HG03442 (cell line): ENCODE results near the gene ADAMTS20.

Experiments used
- ATAC-seq: cut with Tn5 transposase; IDR thresholded peaks from one replicate; pipeline ENCODE4 v1.9.1; 2021; ENCODE audit warnings: mild to moderate bottlenecking, moderate library complexity; ENCODE audit not compliant: unreplicated experiment

ADAMTS20 gene

DNA sequence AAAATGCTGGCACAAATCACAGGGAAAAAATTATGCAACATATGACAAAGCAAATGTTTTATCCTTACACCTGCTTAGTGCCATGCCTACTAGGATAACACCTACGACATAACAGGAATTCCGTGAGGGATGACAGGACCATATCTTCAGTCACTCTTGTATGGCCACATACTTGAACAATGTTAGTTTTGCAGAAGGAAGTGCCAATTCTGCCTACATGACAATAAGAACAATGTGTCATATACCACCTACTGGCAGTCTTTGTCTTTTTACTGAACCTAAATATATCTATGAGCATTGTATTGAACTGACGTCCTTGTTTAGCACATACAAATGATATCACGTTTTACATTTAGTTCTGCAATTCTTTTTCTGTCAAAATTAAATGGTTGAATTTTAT lies 234.0 kb downstream of the ADAMTS20 start:
- no peak for ATAC-seq

DNA sequence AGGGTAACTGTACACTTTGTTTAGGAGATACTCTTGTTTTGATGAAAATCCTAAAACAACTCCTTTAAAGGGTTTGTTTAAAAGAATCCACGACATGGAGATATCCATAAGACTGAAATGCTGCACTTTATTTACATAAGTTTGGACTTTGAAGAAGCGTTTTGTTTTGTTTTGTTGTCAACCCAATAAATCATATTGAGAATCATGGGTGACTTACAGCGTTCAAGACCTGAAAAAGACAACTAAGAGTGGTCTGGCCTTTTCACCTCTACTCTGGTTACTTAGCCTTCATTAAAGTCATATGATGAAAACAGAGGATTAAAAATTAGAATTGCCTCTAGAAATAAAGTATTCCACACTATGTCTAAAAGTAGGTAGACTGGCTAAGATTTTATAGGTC lies 234.8 kb downstream of the ADAMTS20 start:
- ATAC-seq: no peak

DNA sequence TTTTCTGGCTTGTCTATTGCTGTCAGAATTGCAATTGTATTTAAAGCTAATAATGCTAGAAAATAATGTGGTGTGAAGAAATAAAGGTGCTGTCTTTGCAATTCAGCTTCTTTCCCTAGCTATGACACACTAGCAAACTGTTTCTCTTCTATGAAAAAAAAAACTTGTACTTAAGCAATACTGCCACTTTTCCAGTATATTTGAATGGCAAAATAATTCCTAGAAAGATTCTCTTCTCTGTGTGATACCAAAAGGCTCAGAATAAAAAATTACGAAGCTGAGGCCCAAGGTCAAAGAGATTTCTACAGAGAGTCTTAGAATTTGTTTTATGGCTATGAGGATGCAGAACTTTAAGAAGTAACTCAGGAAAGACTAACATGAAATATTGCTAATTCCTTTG lies 235.5 kb downstream of the ADAMTS20 start:
- no peak for ATAC-seq

DNA sequence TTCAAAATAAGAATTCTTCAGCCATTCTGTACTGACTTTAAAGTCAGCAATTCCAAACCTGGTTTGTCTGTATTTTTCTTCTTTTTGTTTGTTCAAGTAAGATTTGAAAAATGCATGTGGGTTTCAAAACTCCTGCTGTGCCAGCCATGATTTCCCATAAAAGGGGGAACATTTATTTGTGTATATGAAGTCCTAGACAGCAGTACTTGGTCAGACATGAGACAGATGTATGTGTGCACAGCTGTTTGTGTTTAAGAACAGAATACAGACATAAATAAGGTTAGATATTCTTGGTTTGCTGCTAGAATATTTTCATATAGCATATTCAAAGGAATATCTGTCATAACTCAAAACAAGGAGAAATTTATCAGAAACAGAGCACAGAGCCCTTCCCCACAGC lies 236.0 kb downstream of the ADAMTS20 start:
- no peak for ATAC-seq

DNA sequence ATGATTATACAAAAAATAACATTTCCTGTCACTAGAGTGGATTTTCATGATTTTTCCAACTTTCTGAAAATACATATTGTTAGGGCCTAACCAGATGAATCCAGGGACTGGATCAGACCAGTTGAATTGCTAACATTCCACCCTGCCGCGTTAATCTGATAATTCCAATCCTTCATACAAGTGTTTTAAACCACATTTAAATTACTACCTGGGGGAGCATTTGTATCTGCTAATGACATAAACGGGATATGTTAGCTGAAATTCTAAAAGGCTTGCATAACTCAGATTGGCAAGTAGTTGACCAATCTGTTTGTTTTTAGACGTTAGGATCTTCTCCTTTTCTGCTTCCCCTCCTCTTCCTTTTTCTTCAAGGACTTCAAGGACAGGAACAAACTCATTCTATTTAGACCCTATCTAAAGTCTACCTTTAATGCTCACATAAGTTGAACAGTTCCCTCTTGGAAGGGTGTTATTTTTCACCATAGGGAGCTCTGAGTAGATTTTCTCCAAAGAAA lies 239.0 kb downstream of the ADAMTS20 start:
- ATAC-seq: no peak

DNA sequence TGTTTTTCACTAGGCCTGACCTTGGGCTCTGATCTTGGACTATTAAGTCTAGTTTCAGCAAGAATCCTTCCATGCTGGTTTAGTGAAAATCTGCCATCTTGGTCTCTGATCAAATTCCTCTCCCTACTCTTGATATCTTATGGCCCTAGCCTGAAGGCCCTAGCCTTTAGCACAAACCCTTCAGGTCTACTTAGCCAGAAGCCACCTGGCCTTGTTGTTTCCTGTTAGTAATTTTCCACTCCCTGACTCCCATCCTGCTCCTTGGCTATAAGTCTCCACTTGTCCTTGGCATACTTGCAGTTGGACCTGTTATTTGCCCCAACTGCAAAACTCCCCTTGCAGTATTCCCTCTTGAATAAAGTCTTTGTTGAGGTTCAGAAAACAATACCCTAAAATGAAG lies 241.4 kb downstream of the ADAMTS20 start:
- ATAC-seq: no peak

DNA sequence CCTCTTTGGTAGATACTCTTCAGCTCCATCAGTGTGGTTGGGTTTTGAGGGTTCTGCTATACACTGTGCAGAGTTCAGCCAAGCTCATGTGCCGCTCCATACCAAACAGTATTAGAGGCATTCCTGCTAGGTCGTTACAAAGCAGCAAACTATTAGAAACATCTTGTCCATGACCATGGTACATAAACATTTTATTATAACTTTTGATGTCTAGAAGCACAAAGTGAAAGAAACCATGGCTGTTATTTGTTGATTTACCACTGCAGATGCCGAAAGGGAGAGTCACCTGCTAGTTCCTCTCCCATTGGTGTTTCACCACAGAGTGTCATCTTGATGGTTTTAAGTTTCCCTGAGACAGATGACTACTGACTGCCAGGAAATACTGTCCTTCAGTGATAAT lies 242.0 kb downstream of the ADAMTS20 start:
- ATAC-seq: no peak

DNA sequence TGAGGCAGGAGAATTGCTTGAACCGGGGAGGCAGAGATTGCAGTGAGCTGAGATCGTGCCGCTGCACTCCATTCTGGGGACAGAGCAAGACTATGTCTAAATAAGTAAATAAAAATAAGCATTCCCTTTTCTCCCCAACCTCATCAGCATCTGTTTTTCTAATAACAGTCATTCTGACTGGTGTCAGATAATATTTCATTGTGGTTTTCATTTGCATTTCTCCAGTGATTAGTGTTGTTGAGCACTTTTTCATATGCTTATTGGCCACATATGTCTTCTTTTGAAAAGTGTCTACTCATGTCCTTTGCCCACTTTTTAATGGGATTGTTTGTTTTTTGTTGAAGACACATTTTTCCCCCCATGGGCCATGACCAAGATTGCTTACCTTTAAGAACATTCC lies 243.2 kb downstream of the ADAMTS20 start:
- no peak for ATAC-seq

DNA sequence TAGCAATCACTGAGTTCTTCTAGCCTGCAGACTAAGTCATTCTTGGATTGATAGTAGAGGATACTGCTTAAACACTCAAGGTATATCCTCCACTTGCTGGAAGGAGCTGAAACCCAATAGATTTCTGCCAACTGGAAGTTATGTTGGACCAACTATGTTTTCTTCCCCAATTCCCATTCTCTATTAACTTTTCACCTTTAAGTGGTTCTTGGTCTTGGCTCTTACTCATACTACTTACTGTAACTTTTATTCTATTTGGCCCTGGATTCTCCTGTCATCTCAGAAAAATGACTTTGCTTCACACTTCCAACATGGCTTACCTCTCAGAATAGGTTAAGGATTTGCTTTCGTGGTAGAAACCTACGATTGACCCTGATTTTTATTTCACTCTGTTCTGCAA lies 244.9 kb downstream of the ADAMTS20 start:
- no peak for ATAC-seq

DNA sequence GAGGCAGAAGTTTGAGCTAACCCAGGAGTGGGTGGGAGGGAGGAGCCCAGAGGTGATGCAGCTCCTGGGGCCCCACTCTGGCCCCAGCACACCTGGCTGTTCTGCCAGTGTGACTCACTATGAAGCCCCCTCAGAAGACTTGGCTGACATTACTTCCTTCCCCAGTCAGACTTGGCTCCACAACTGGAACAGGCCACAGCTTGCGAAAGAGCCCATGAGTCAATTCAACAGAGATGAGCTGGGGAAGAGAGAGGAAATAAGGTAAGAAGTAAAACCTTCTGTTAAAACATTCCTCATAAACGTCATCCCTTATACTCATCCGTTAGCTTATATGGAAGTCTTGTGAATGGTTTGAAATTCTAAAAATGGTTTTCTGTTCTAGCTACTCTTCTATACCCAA lies 245.9 kb downstream of the ADAMTS20 start:
- no peak for ATAC-seq

DNA sequence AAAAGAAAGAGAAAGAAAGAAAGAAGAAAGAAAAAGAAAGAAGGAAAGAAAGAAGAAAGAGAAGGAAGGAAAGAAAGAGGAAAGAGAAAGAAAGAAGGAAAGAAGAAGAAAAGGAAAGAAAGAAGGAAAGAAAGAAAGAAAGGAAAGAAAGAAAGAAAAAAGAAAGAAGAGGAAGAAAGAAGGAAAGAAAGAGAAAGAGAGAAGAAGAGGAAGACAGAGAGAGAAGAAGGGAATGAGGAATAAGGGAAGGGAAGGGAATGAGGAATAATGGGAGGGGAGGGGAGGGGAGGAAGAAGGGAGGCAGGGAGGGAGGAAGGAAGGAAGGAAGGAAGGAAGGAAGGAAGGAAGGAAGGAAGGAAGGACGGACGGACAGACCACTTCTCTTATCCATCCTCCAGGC lies 246.9 kb downstream of the ADAMTS20 start:
- ATAC-seq: no peak
